ENCODE results near the gene B3GALT6.

DNA sequence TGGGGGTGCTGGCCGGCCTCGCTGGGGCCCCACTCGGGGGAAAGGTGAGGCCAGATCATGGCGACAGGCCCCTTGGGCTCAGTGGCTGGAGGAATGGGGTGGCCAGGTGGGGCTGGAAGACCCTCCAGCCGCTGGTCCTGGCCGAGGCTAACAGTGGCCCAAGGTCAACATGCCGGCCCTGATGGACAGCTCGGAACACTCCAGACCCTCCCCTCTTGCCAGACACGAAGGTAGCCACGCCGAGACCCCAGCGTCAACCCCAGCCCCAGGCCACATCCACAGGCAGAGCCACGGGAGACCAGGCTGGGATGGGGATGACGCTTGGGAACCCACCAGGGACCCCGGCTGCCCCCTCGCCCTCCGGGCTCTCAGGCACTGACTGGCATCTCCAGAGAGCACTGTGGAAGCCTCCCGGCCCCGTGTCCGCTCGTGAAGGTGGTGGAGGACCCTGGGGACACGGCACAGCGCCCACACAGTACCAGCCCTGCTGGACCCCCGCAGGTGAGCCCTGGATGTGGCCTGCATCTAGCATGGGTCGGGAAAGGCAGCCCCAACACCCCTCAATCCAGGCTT is 15.4 kb downstream of the B3GALT6 start:
- TF ChIP-seq POLR2AphosphoS5 (IDR thresholded peaks at IDR 0.05): no peak
- no peak for TF ChIP-seq CTCF (IDR thresholded peaks at IDR 0.05)
- TF ChIP-seq POLR2A (IDR thresholded peaks at IDR 0.05): no peak

Measured in gastroesophageal sphincter (tissue), 3 donors.